SK-N-SH (cell line): ENCODE data around the gene ACOX2. TPM values are rescaled to one million over a fixed set of nuclear protein-coding genes. Genes with fewer than 3 reads are reported as not detected.

Source experiments
- CTCF ChIA-PET: fragments of 300-600, 350-600 bp; formaldehyde crosslinking; extraction: SDS; loops from one replicate; lab custom pipeline; 2021; lab: Yijun Ruan, JAX
- POLR2A ChIA-PET: fragments of 350-600 bp; sonication (Branson Sonifier 250); formaldehyde crosslinking; extraction: SDS; loops from one replicate; lab custom pipeline; 2020; ENCODE audit warnings: antibody characterized with exemption, inconsistent platforms; lab: Yijun Ruan, JAX
- DNase-seq: peaks from one replicate; pipeline ENCODE4 v3.0.0; 2012
- H2AFZ ChIP-seq: fragments of 200-600 bp; sonication (generic); 2 replicates; pipeline ENCODE4 v1.8.1; 2016; ENCODE audit warnings: antibody characterized with exemption, mild to moderate bottlenecking, low read depth
- H3F3A ChIP-seq: fragments of 200-600 bp; sonication (generic); replicated peaks from 2 replicates; pipeline ENCODE3; 2016; ENCODE audit warnings: antibody characterized with exemption, mild to moderate bottlenecking; ENCODE audit not compliant: insufficient read depth
- H3K27ac ChIP-seq, 2 experiments: fragments of 200-500 bp in 1 of 2; fragments of 200-600 bp in 1 of 2; sonication (Bioruptor generic) in 1 of 2; sonication (generic), shearing (Covaris generic) in 1 of 2; 2 replicates each; pipeline versions ENCODE4 v1.5.1 to v1.6.1; 2014 to 2016; ENCODE audit warnings: low read depth in 2 of 2, inconsistent platforms in 1 of 2, low read length in 1 of 2, mild to moderate bottlenecking in 1 of 2, mixed read lengths in 1 of 2
- H3K27me3 ChIP-seq: fragments of 200-600 bp; sonication (generic), shearing (Covaris generic); 2 replicates; pipeline ENCODE4 v1.6.1; 2016; ENCODE audit warnings: mixed run types; ENCODE audit not compliant: insufficient read depth
- H3K36me3 ChIP-seq, 2 experiments: fragments of 200-500 bp in 1 of 2; fragments of 200-600 bp in 1 of 2; sonication (Bioruptor generic) in 1 of 2; sonication (generic) in 1 of 2; replicated peaks in 1 of 2; 2 replicates each; pipeline versions ENCODE3 to v1.5.1; 2014 to 2016; ENCODE audit warnings: low read length in 1 of 2, mild to moderate bottlenecking in 1 of 2; ENCODE audit not compliant: insufficient read depth in 2 of 2, control insufficient read depth in 1 of 2
- H3K4me1 ChIP-seq, 2 experiments: fragments of 200-500 bp in 1 of 2; fragments of 200-600 bp in 1 of 2; sonication (Bioruptor generic) in 1 of 2; sonication (generic), shearing (Covaris generic) in 1 of 2; 2 replicates each; pipeline versions ENCODE4 v1.5.1 to v1.6.1; 2014 to 2016; ENCODE audit warnings: low read depth in 1 of 2, low read length in 1 of 2, mixed run types in 1 of 2; ENCODE audit not compliant: insufficient read depth in 2 of 2, control insufficient read depth in 1 of 2
- H3K4me2 ChIP-seq: fragments of 200-600 bp; sonication (generic), shearing (Covaris generic); 2 replicates; pipeline ENCODE4 v1.6.1; 2017; ENCODE audit warnings: mixed run types
- H3K4me3 ChIP-seq, 2 experiments: fragments of 200-500 bp in 1 of 2; fragments of 200-600 bp in 1 of 2; sonication (Bioruptor generic) in 1 of 2; sonication (generic), shearing (Covaris generic) in 1 of 2; 2 replicates each; pipeline versions ENCODE4 v1.5.1 to v1.8.1; 2014 to 2016; ENCODE audit warnings: low read depth in 2 of 2, inconsistent platforms in 1 of 2, low read length in 1 of 2, mild to moderate bottlenecking in 1 of 2, mixed read lengths in 1 of 2, moderate library complexity in 1 of 2
- H3K79me2 ChIP-seq: fragments of 200-600 bp; sonication (generic); 2 replicates; pipeline ENCODE4 v1.8.1; 2017; ENCODE audit warnings: mild to moderate bottlenecking; ENCODE audit not compliant: insufficient read depth
- H3K9ac ChIP-seq: fragments of 200-600 bp; sonication (generic); 2 replicates; pipeline ENCODE4 v1.6.1; 2017; ENCODE audit warnings: mixed run types
- H3K9me2 ChIP-seq: fragments of 200-600 bp; sonication (generic); 2 replicates; pipeline ENCODE4 v1.6.1; 2017; ENCODE audit warnings: mixed run types
- H3K9me3 ChIP-seq: fragments of 200-600 bp; sonication (generic); 2 replicates; pipeline ENCODE4 v1.6.1; 2017; ENCODE audit warnings: mixed run types, mild to moderate bottlenecking, moderate library complexity
- H4K20me1 ChIP-seq: fragments of 200-600 bp; sonication (generic); 2 replicates; pipeline ENCODE4 v1.6.1; 2017; ENCODE audit warnings: mild to moderate bottlenecking, mixed run types; ENCODE audit not compliant: insufficient read depth
- CHD2 ChIP-seq: fragments of 150-350 bp; IDR thresholded peaks from 2 replicates; pipeline ENCODE4 v1.6.1; 2018; ENCODE audit warnings: low read length; ENCODE audit not compliant: partially characterized antibody
- CTCF ChIP-seq: fragments of 200-600 bp; sonication (generic); IDR thresholded peaks from 2 replicates; pipeline ENCODE4 v1.6.1; 2017; ENCODE audit warnings: antibody characterized with exemption, mild to moderate bottlenecking, moderate library complexity
- IRF3 ChIP-seq: fragments of 150-350 bp; IDR thresholded peaks from 2 replicates; pipeline ENCODE4 v1.6.1; 2016; ENCODE audit warnings: mild to moderate bottlenecking, low read depth, low read length
- MEF2A ChIP-seq: IDR thresholded peaks from 2 replicates; pipeline ENCODE4 v1.4.0; 2012; ENCODE audit warnings: low read depth, borderline replicate concordance
- MXI1 ChIP-seq: IDR thresholded peaks from 2 replicates; pipeline ENCODE4 v1.6.1; 2012; ENCODE audit warnings: mild to moderate bottlenecking, low read depth, low read length, improper control_type of control experiment
- NFIC ChIP-seq: IDR thresholded peaks from 2 replicates; pipeline ENCODE4 v1.4.0; 2012; ENCODE audit warnings: borderline replicate concordance
- NRF1 ChIP-seq: IDR thresholded peaks from 2 replicates; pipeline ENCODE4 v1.6.1; 2012; ENCODE audit warnings: low read depth, mild to moderate bottlenecking, low read length
- PBX3 ChIP-seq: IDR thresholded peaks from 2 replicates; pipeline ENCODE4; 2012
- POLR2AphosphoS5 ChIP-seq: IDR thresholded peaks from 2 replicates; pipeline ENCODE4 v1.6.1; 2012; ENCODE audit warnings: low read depth, low read length
- RAD21 ChIP-seq: IDR thresholded peaks from 2 replicates; pipeline ENCODE4 v1.6.1; 2012; ENCODE audit warnings: mild to moderate bottlenecking, low read length
- RCOR1 ChIP-seq: fragments of 150-350 bp; IDR thresholded peaks from 2 replicates; pipeline ENCODE4 v1.6.1; 2017; ENCODE audit warnings: antibody characterized with exemption, low read length
- RXRA ChIP-seq: IDR thresholded peaks from 2 replicates; pipeline ENCODE4 v1.4.0; 2012; ENCODE audit warnings: low read depth, mild to moderate bottlenecking, borderline replicate concordance
- SIN3A ChIP-seq: IDR thresholded peaks from 2 replicates; pipeline ENCODE4 v1.6.1; 2012; ENCODE audit warnings: low read depth, mild to moderate bottlenecking, low read length, moderate library complexity, borderline replicate concordance
- USF1 ChIP-seq: IDR thresholded peaks from 2 replicates; pipeline ENCODE4 v1.4.0; 2012; ENCODE audit warnings: low read depth, borderline replicate concordance
- USF2 ChIP-seq: fragments of 150-350 bp; IDR thresholded peaks from 2 replicates; pipeline ENCODE4 v1.6.1; 2017; ENCODE audit warnings: antibody characterized with exemption, low read length, low read depth, borderline replicate concordance
- ZBTB33 ChIP-seq: IDR thresholded peaks from 2 replicates; pipeline ENCODE4 v1.4.0; 2012; ENCODE audit warnings: low read depth, borderline replicate concordance
- WGBS: methylation state at CpG from one replicate; pipeline ENCODE4 v1.1.6; 2017; ENCODE audit warnings: low lambda C conversion rate; 5-methylcytosine and 5-hydroxymethylcytosine counted together
- polyA plus RNA-seq, 3 experiments: library from polyadenylated mRNA; depleted of rRNA; stranded (reverse); fragments of >200 nt; gene quantifications; 2 replicates each; pipeline ENCODE4 v1.2.3, GENCODE V29; 2012

The ACOX2 gene
- polyA plus RNA-seq, 1 of the 3 experiments (the other 2 are of a cell fraction): 9.0 TPM

GRCh38 chr3:58529516-58530353, 7.3 kb downstream of the ACOX2 start:
- Histone ChIP-seq H3K4me2 (no peak overlapping the region), H3K4me1 (peaks cover 19 to 26% of the 10 kb centered on the region in 2 experiments), H3K9me3 (no peaks in the 10 kb centered on the region), H3K27me3 (no peaks in the 10 kb centered on the region), H2AFZ (no peak overlapping the region), H4K20me1 (no peaks in the 10 kb centered on the region), H3K79me2 (no peaks in the 10 kb centered on the region), H3K9ac (no peak overlapping the region), H3K9me2 (no peaks in the 10 kb centered on the region), H3K27ac (peak overlapping the region in 1 of 2 experiments; percentile 76; a peak in 2 of 4 replicates), H3K4me3 (peak overlapping the region in 1 of 2 experiments; percentile 37; a peak in 1 of 4 replicates), H3K36me3 (no peaks in the 10 kb centered on the region), H3F3A (peaks cover 4% of the 10 kb centered on the region)
- POLR2A ChIA-PET: no interaction called here
- TF ChIP-seq RAD21 (peak; percentile 37), SIN3A (no peak), CTCF (peak; percentile 32)
- no peak for DNase-seq
- CTCF ChIA-PET: interaction anchor here (0.6 to 12.5 kb wide), 14 partner anchors 10 to 223 kb away, joined by 3 to 99 read pairs (median 4); partner anchors contain the start of genes HTD2, KCTD6 and RPP14
- 70% methylated on average over 4 of the region's 15 CpGs for whole genome bisulfite sequencing

- H2AFZ ChIP-seq: 0 out of 2 replicates have a peak overlapping the region, but pooled peaks have one; percentile 60
- H3K4me2 ChIP-seq: peak overlapping the region; percentile 72
- ChIA-PET CTCF (interaction anchor here (1.1 to 12.5 kb wide), 10 partner anchors 9 to 223 kb away, joined by 3 to 99 read pairs (median 6); partner anchors contain the start of genes HTD2, KCTD6 and RPP14), POLR2A (interaction anchor here (0.8 kb wide), 1 partner anchor 35 kb away, joined by 4 read pairs; no protein-coding TSS in a partner anchor)
- no peaks in the 10 kb centered on the region for H3K79me2 ChIP-seq
- WGBS: 26% methylated on average over 6 of the region's 6 CpGs
- H3F3A ChIP-seq: peaks cover 4% of the 10 kb centered on the region
- no peaks in the 10 kb centered on the region for H3K9me3 ChIP-seq
- no peaks in the 10 kb centered on the region for H3K27me3 ChIP-seq
- H3K4me3 ChIP-seq: no peak overlapping the region
- H3K9me2 ChIP-seq: no peaks in the 10 kb centered on the region
- DNase-seq: peak; percentile 63
- H3K9ac ChIP-seq: no peak overlapping the region
- peak overlapping the region in 1 of 2 experiments; percentile 76; a peak in 2 of 4 replicates for H3K27ac ChIP-seq
- H3K4me1 ChIP-seq: peaks cover 19 to 26% of the 10 kb centered on the region in 2 experiments
- no peaks in the 10 kb centered on the region for H4K20me1 ChIP-seq
- no peaks in the 10 kb centered on the region for H3K36me3 ChIP-seq
- no peak for TF ChIP-seq IRF3
- peak; percentile 62 for TF ChIP-seq PBX3
- TF ChIP-seq SIN3A: peak; percentile 62; the same call in 1 of the 2 replicates
- TF ChIP-seq NRF1: no peak
- peak; percentile 79; the same call in 1 of the 2 replicates for TF ChIP-seq NFIC
- TF ChIP-seq MEF2A: no peak
- no peak for TF ChIP-seq MXI1
- TF ChIP-seq RCOR1: 0 out of 2 replicates have a peak, but pooled peaks have one; percentile 20
- TF ChIP-seq ZBTB33: no peak
- TF ChIP-seq USF2: no peak
- no peak for TF ChIP-seq RXRA
- no peak for TF ChIP-seq POLR2AphosphoS5
- peak; percentile 28 for TF ChIP-seq CHD2
- no peak for TF ChIP-seq USF1
These were observed 8.4 kb downstream of the ACOX2 start for GRCh38 chr3:58528629-58529028.
